Small intestine (tissue), 7 donors: ENCODE data around the gene SPIB. TPM values are rescaled to one million over a fixed set of nuclear protein-coding genes. Genes with fewer than 3 reads are reported as not detected.

Source experiments
- DNase-seq, 2 donors: peaks; one replicate each; pipeline versions ENCODE4 v3.0.0 to v3.0.0-alpha.2; 2013
- FAIRE-seq: peaks from 2 replicates; lab custom pipeline; 2012; peaks lifted over from hg19 to GRCh38; lab: Jason Lieb, UNC
- H3K27ac ChIP-seq, 3 donors: one replicate each; pipeline ENCODE4 v1.5.1; 2013; ENCODE audit warnings: low read length in 2 of 3, mild to moderate bottlenecking in 2 of 3, control low read depth in 1 of 3, inconsistent platforms in 1 of 3, low read depth in 1 of 3, moderate library complexity in 1 of 3
- H3K27me3 ChIP-seq, 3 donors: one replicate each; pipeline ENCODE4 v1.6.1; 2013; ENCODE audit warnings: low read length in 3 of 3, inconsistent platforms in 1 of 3; ENCODE audit not compliant: control insufficient read depth in 3 of 3, insufficient read depth in 3 of 3
- H3K36me3 ChIP-seq, 3 donors: one replicate each; pipeline ENCODE4 v1.6.1; 2013; ENCODE audit warnings: low read length in 3 of 3, inconsistent platforms in 1 of 3, low read depth in 1 of 3, mild to moderate bottlenecking in 1 of 3, moderate library complexity in 1 of 3; ENCODE audit not compliant: control insufficient read depth in 3 of 3, insufficient read depth in 2 of 3
- H3K4me1 ChIP-seq, 3 donors: one replicate each; pipeline ENCODE4 v1.6.1; 2013; ENCODE audit warnings: low read length in 2 of 3, inconsistent platforms in 1 of 3, low read depth in 1 of 3, mild to moderate bottlenecking in 1 of 3, moderate library complexity in 1 of 3; ENCODE audit not compliant: control insufficient read depth in 3 of 3, insufficient read depth in 2 of 3
- H3K4me3 ChIP-seq, 3 donors: one replicate each; pipeline ENCODE4 v1.5.1; 2013; ENCODE audit warnings: low read length in 3 of 3, control low read depth in 1 of 3, inconsistent platforms in 1 of 3, low read depth in 1 of 3, mild to moderate bottlenecking in 1 of 3, moderate library complexity in 1 of 3
- H3K9me3 ChIP-seq, 2 donors: one replicate each; pipeline ENCODE4 v1.6.1; 2013; ENCODE audit warnings: low read depth in 1 of 2, low read length in 1 of 2; ENCODE audit not compliant: control insufficient read depth in 2 of 2, insufficient read depth in 1 of 2
- WGBS, 3 donors: extraction: QIAGEN DNeasy Blood & Tissue Kit; methylation state at CpG; one replicate each; pipeline ENCODE4 v1.1.7; 2013; 5-methylcytosine and 5-hydroxymethylcytosine counted together
- polyA plus RNA-seq, 4 donors: library from polyadenylated mRNA; stranded (reverse) in 3 of 4; unstranded in 1 of 4; fragments of 200-250 nt in 3 of 4; fragments of 120-200 nt in 1 of 4; gene quantifications; one replicate each; pipeline versions ENCODE4 v1.2.1 to v1.2.3, GENCODE V29; 2013
- donor health status: healthy with polysubstance abuse.
- donor health status: control.
- donor health status: control.
- donor health status: Bipolar disorder and iron deficiency.
- donor health status: healthy.

The SPIB gene
- polyA plus RNA-seq, 4 donors: 16.6 to 44.3 (median 31.4) TPM

GRCh38 chr19:50379602-50380001, 39.1 kb upstream of the SPIB start:
- Histone ChIP-seq H3K4me3 (no peak overlapping the region), H3K27me3 (no peaks in the 10 kb centered on the region), H3K4me1 (no peaks in the 10 kb centered on the region), H3K36me3 (peaks cover 13 to 61% (median 16%) of the 10 kb centered on the region in 3 donors), H3K27ac (no peak overlapping the region), H3K9me3 (no peaks in the 10 kb centered on the region)
- no peak for DNase-seq
- WGBS, 3 donors: 94 to 96% (median 95%) methylated on average over 11 of the region's 11 CpGs
- no peak for FAIRE-seq

GRCh38 chr19:50380137-50380536, 38.6 kb upstream of the SPIB start:
- Histone ChIP-seq H3K36me3 (peaks cover 13 to 61% (median 16%) of the 10 kb centered on the region in 3 donors), H3K27ac (no peak overlapping the region), H3K27me3 (no peaks in the 10 kb centered on the region), H3K4me1 (peaks cover 0 to 5% (median 4%) of the 10 kb centered on the region in 3 donors), H3K4me3 (no peak overlapping the region), H3K9me3 (no peaks in the 10 kb centered on the region)
- WGBS, 3 donors: 85 to 92% (median 92%) methylated on average over 11 of the region's 11 CpGs
- DNase-seq: no peak
- FAIRE-seq: no peak

GRCh38 chr19:50380751-50381151, 38.0 kb upstream of the SPIB start:
- no peak overlapping the region for H3K27ac ChIP-seq
- no peaks in the 10 kb centered on the region for H3K27me3 ChIP-seq
- H3K36me3 ChIP-seq: peaks cover 13 to 62% (median 16%) of the 10 kb centered on the region in 3 donors
- DNase-seq (no peak), FAIRE-seq (no peak)
- H3K4me3 ChIP-seq: no peak overlapping the region
- H3K4me1 ChIP-seq: peaks cover 0 to 5% (median 4%) of the 10 kb centered on the region in 3 donors
- WGBS, 3 donors: 82 to 90% (median 86%) methylated on average over 7 to 8 of the region's 8 CpGs
- no peaks in the 10 kb centered on the region for H3K9me3 ChIP-seq

GRCh38 chr19:50381881-50382729, 36.6 kb upstream of the SPIB start:
- Histone ChIP-seq H3K4me1 (peaks cover 0 to 5% (median 4%) of the 10 kb centered on the region in 3 donors), H3K27me3 (no peaks in the 10 kb centered on the region), H3K36me3 (peaks cover 13 to 69% (median 16%) of the 10 kb centered on the region in 3 donors), H3K27ac (no peak overlapping the region), H3K9me3 (no peaks in the 10 kb centered on the region), H3K4me3 (no peak overlapping the region)
- FAIRE-seq (no peak), DNase-seq (no peak)
- WGBS, 3 donors: 92 to 93% (median 93%) methylated on average over 56 to 58 of the region's 58 CpGs

GRCh38 chr19:50383001-50383851, 35.5 kb upstream of the SPIB start:
- Histone ChIP-seq H3K9me3 (no peaks in the 10 kb centered on the region), H3K36me3 (peaks cover 11 to 67% (median 12%) of the 10 kb centered on the region in 3 donors), H3K4me3 (peak overlapping the region in 2 of 3 donors; percentile 7 to 69), H3K27ac (peak overlapping the region in 2 of 3 donors; percentile 75 to 89), H3K27me3 (no peaks in the 10 kb centered on the region), H3K4me1 (peaks cover 0 to 5% (median 4%) of the 10 kb centered on the region in 3 donors)
- DNase-seq: no peak
- 46 to 50% (median 48%) methylated on average over 21 of the region's 21 CpGs for WGBS, 3 donors
- no peak for FAIRE-seq

- Histone ChIP-seq H3K9me3 (no peaks in the 10 kb centered on the region), H3K36me3 (peaks cover 8 to 59% (median 10%) of the 10 kb centered on the region in 3 donors), H3K27ac (peak within 1 kb of the TSS; percentile 38 to 89 (median 75)), H3K4me1 (peaks cover 0 to 5% (median 4%) of the 10 kb centered on the region in 3 donors), H3K27me3 (no peaks in the 10 kb centered on the region), H3K4me3 (peak within 1 kb of the TSS; percentile 36 to 72 (median 69))
- DNase-seq (peak; percentile 98 to 99), FAIRE-seq (no peak)
- 0 to 1% (median 0%) methylated on average over 74 to 78 of the region's 78 CpGs for WGBS, 3 donors
Measured at GRCh38 chr19:50383852-50384684, 34.7 kb upstream of the SPIB start, which contains the start of gene POLD1. POLD1 (plus strand) TSS chr19:50384347; CDS start chr19:50398852, 14,505 bp downstream.

GRCh38 chr19:50384685-50385535, 33.8 kb upstream of the SPIB start:
- FAIRE-seq: no peak
- Histone ChIP-seq H3K27me3 (no peaks in the 10 kb centered on the region), H3K9me3 (no peaks in the 10 kb centered on the region), H3K27ac (peak overlapping the region in 2 of 3 donors; percentile 75 to 89), H3K36me3 (peaks cover 7 to 53% (median 10%) of the 10 kb centered on the region in 3 donors), H3K4me3 (peak overlapping the region; percentile 36 to 72 (median 69)), H3K4me1 (peaks cover 0 to 5% (median 4%) of the 10 kb centered on the region in 3 donors)
- 13 to 17% (median 17%) methylated on average over 26 of the region's 26 CpGs for WGBS, 3 donors
- no peak for DNase-seq
